GM10266 (cell line): ENCODE results near the gene OXCT1.

ENCODE experiments used
- DNase-seq: peaks from one replicate; pipeline ENCODE4 v3.0.0; 2012; ENCODE audit errors: extremely low spot score
- CTCF ChIP-seq: IDR thresholded peaks from 2 replicates; pipeline ENCODE4 v1.5.1; 2012; ENCODE audit warnings: mild to moderate bottlenecking, low read depth; ENCODE audit not compliant: control insufficient read depth, insufficient read depth; ENCODE audit errors: missing control alignments

Gene OXCT1

GRCh38 chr5:41812156-41812555, 58.1 kb downstream of the OXCT1 start:
- no peak for DNase-seq

DNA sequence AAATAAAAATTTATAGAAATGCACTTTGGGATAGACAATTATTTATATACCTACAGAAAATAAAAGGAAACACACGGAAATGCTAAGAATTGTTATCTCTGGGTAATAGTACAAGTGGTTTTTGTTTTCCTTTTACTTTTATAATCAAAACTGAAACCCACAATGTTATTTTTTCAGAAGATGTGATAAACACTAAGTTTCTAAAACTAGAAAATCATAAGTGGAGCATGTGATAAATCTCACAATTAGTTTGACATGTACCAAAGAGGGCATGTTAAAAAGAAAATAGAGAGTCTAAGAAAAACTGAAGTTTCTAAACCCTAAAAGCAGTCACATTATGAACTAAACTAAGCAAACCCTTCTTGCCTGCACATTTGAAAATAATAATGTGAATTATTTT, 61.1 kb downstream of the OXCT1 start:
- TF ChIP-seq CTCF, result no peak

More at GRCh38 chr5:41812156-41812555, 58.1 kb downstream of the OXCT1 start:
- no peak for TF ChIP-seq CTCF

DNA sequence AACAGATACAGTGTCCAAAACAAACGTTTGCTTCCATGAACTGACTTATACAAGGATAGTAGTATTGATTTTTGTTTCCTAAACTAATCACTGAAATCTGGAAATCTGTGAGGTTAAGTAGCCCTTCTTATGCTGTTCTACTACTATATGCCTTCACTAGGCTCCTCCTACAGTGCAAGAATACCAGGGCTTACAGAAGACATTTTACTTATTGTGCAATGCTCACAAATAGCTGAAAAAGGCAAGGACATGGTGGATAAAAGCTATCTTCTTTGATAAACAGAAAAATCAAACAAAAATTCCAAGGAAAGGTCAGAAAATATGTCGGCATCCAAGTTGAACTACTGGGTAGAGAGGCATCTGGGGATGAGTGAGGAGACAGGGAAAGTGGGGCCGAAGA, 61.9 kb downstream of the OXCT1 start:
- DNase-seq, result no peak
- TF ChIP-seq CTCF, result no peak

More for the DNA sequence above, 61.1 kb downstream of the OXCT1 start:
- DNase-seq, result peak; percentile 5

- no peak for TF ChIP-seq CTCF
- no peak for DNase-seq
Observed at GRCh38 chr5:41797662-41798061, 72.6 kb downstream of the OXCT1 start.

DNA sequence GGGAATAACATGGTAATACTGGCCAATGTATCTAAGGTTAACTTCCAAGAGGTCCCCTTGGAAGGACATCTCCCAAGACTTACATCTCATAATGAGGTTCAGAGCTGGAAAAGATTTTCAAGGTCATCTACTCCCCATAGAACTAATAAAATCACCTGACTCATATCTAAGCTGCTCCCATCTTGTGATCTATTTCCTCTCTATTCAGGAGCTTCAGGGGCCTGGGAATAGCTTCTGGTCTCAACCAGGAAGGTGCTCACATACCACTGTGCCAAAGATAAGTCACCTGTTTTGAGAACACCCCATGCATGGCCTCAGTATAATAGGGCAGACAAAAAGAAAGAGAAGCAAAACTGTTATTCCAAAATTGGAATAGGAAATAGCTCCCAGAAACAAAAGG, 74.2 kb downstream of the OXCT1 start:
- no peak for DNase-seq
- no peak for TF ChIP-seq CTCF

DNA sequence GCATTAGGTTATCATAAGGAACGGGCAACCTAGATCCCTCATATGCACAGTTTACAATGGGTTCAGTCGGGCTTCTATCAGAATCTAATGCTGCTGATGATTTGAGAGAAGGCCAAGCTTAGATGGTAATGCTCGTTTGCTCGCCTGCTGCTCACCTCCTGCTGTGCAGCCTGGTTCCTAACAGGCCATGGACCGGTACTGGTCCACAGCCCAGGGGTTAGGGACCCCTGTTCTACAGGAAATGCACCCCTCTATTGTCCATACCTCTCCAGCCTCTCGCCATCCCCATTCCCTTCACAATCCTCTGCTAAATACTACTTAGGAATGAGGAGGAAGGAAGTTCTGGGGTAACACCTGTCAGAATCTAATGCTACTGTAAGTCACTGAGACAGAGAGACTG, 75.1 kb downstream of the OXCT1 start:
- no peak for TF ChIP-seq CTCF
- DNase-seq, result no peak

GRCh38 chr5:41794471-41794870, 75.8 kb downstream of the OXCT1 start:
- TF ChIP-seq CTCF, result no peak
- no peak for DNase-seq
